NCI-H2171 (cell line): ENCODE results near the gene PDE3A.

Experiments
- DNase-seq: peaks from one replicate; lab custom pipeline; 2025; lab: John Stamatoyannopoulos, UW

Gene PDE3A

GRCh38 chr12:20716985-20717384 is 348.6 kb downstream of the PDE3A start:
- DNase-seq = no peak

GRCh38 chr12:20718294-20718693 is 350.0 kb downstream of the PDE3A start:
- no peak for DNase-seq

GRCh38 chr12:20722142-20722541 is 353.8 kb downstream of the PDE3A start:
- no peak for DNase-seq

GRCh38 chr12:20731274-20731673 is 362.9 kb downstream of the PDE3A start:
- DNase-seq = no peak
